Measurements from ENCODE around the gene RASSF1.

- TF ChIP-seq CTCF (conservative IDR thresholded peaks at IDR 0.05; ENCODE audit: low read depth, low read length) (no peak), RAD21 (IDR thresholded peaks at IDR 0.05; ENCODE audit: low read length) (no peak), RCOR1 (IDR thresholded peaks at IDR 0.05; ENCODE audit: insufficient replicate concordance, low read length) (no peak), MAFK (IDR thresholded peaks at IDR 0.05; ENCODE audit: low read depth, low read length) (no peak)
These were observed 4.4 kb upstream of the RASSF1 start for GRCh38 chr3:50345008-50345407.

All from IMR-90 (cell line).